ENCODE data around the gene BCL11B. TPM values are rescaled to one million over a fixed set of nuclear protein-coding genes. Genes with fewer than 3 reads are reported as not detected.

The BCL11B gene
- total RNA-seq, 1 donor from 2014 or later = 2.6 TPM

- Mint-ChIP-seq H3K27me3 (ENCODE audit: unreplicated experiment) (no peaks in the 10 kb centered on the region), H3K4me1 (ENCODE audit: low read depth, unreplicated experiment) (peaks cover 3% of the 10 kb centered on the region), H3K4me3 (ENCODE audit: unreplicated experiment) (no peak overlapping the region), H3K36me3 (ENCODE audit: unreplicated experiment) (no peaks in the 10 kb centered on the region), H3K9me3 (ENCODE audit: unreplicated experiment) (no peaks in the 10 kb centered on the region), H3K27ac (ENCODE audit: unreplicated experiment) (no peak overlapping the region)
- DNase-seq = no peak
- no peak for TF ChIP-seq CTCF (IDR thresholded peaks at IDR 0.05; ENCODE audit: partially characterized antibody, unreplicated experiment)
Measured at GRCh38 chr14:99255621-99256482, 16.1 kb downstream of the BCL11B start.

- H3K27ac Mint-ChIP-seq (ENCODE audit: unreplicated experiment) = no peak overlapping the region
- no peak for DNase-seq
- H3K4me3 Mint-ChIP-seq (ENCODE audit: unreplicated experiment) = no peak overlapping the region
- no peak for TF ChIP-seq CTCF (IDR thresholded peaks at IDR 0.05; ENCODE audit: partially characterized antibody, unreplicated experiment)
- no peaks in the 10 kb centered on the region for H3K27me3 Mint-ChIP-seq (ENCODE audit: unreplicated experiment)
- H3K9me3 Mint-ChIP-seq (ENCODE audit: unreplicated experiment) = no peaks in the 10 kb centered on the region
- no peaks in the 10 kb centered on the region for H3K36me3 Mint-ChIP-seq (ENCODE audit: unreplicated experiment)
- no peaks in the 10 kb centered on the region for H3K4me1 Mint-ChIP-seq (ENCODE audit: low read depth, unreplicated experiment)
Measured at GRCh38 chr14:99254328-99255009, 17.5 kb downstream of the BCL11B start.

- DNase-seq = no peak
- Mint-ChIP-seq H3K27me3 (ENCODE audit: unreplicated experiment) (no peaks in the 10 kb centered on the region), H3K36me3 (ENCODE audit: unreplicated experiment) (no peaks in the 10 kb centered on the region), H3K4me3 (ENCODE audit: unreplicated experiment) (no peak overlapping the region), H3K4me1 (ENCODE audit: low read depth, unreplicated experiment) (peaks cover under 1% of the 10 kb centered on the region), H3K9me3 (ENCODE audit: unreplicated experiment) (no peaks in the 10 kb centered on the region), H3K27ac (ENCODE audit: unreplicated experiment) (no peak overlapping the region)
- no peak for TF ChIP-seq CTCF (IDR thresholded peaks at IDR 0.05; ENCODE audit: partially characterized antibody, unreplicated experiment)
Measured at GRCh38 chr14:99253890-99254289, 18.1 kb downstream of the BCL11B start.

- peaks cover 8% of the 10 kb centered on the region for H3K4me1 Mint-ChIP-seq (ENCODE audit: low read depth, unreplicated experiment)
- TF ChIP-seq CTCF (IDR thresholded peaks at IDR 0.05; ENCODE audit: partially characterized antibody, unreplicated experiment) = no peak
- H3K36me3 Mint-ChIP-seq (ENCODE audit: unreplicated experiment) = no peaks in the 10 kb centered on the region
- H3K27ac Mint-ChIP-seq (ENCODE audit: unreplicated experiment) = no peak overlapping the region
- H3K9me3 Mint-ChIP-seq (ENCODE audit: unreplicated experiment) = no peaks in the 10 kb centered on the region
- H3K27me3 Mint-ChIP-seq (ENCODE audit: unreplicated experiment) = no peaks in the 10 kb centered on the region
- H3K4me3 Mint-ChIP-seq (ENCODE audit: unreplicated experiment) = no peak overlapping the region
- DNase-seq = no peak
Measured at GRCh38 chr14:99252940-99253868, 18.8 kb downstream of the BCL11B start.

Measured in glutamatergic neuron (in vitro differentiated cells).